Colonic mucosa (tissue), 4 donors: ENCODE data around the gene CDCA4. TPM values are rescaled to one million over a fixed set of nuclear protein-coding genes. Genes with fewer than 3 reads are reported as not detected.
A peak's percentile ranks its signal among the peaks of the same experiment; 100 is the strongest.

Source experiments
- DNase-seq: peaks from one replicate; pipeline ENCODE4 v3.0.0-alpha.2; 2020
- H3K27ac ChIP-seq: fragments of 200-600 bp; one replicate; pipeline ENCODE4 v1.8.0; 2021
- H3K27me3 ChIP-seq: fragments of 200-600 bp; one replicate; pipeline ENCODE4 v1.8.0; 2021
- H3K36me3 ChIP-seq: fragments of 200-600 bp; one replicate; pipeline ENCODE4 v1.8.0; 2021
- H3K4me1 ChIP-seq: fragments of 200-600 bp; one replicate; pipeline ENCODE4 v1.8.0; 2021; ENCODE audit warnings: mild to moderate bottlenecking
- H3K4me3 ChIP-seq: fragments of 200-600 bp; one replicate; pipeline ENCODE4 v1.8.0; 2021
- H3K9ac ChIP-seq, 2 donors: one replicate each; pipeline ENCODE4 v1.7.0; 2013; ENCODE audit warnings: control low read depth in 2 of 2, low read depth in 2 of 2, low read length in 2 of 2
- H3K9me3 ChIP-seq: fragments of 200-600 bp; one replicate; pipeline ENCODE4 v1.8.0; 2021
- intact Hi-C: fragments of 100-400 bp; cut with DNase I; formaldehyde crosslinking; loops from one replicate; pipeline ENCODE4 v1.14.1; 2022
- total RNA-seq, 2 donors: library from RNA; stranded (reverse); fragmentation: NEBNext Ultra II Directional in 1 of 2; extraction: Animal tissue kit (Norgen Biotek cat#: 25700) in 1 of 2; gene quantifications; one replicate each; pipeline ENCODE4 v1.2.1, GENCODE V29; 2021
- TF ChIP-seq, protein P1 (sequence below): fragments of 200-600 bp; IDR thresholded peaks from one replicate; pipeline ENCODE4 v1.8.0; 2022; ENCODE audit warnings: antibody characterized with exemption, mild to moderate bottlenecking
- donor health status: healthy.
- donor health status: DM: no; HTN: no; CAD: no.
- donor health status: DM: no; HTN: no; CAD: no.

The CDCA4 gene
- total RNA-seq, 2 donors from 2014 or later: 8.3 to 16.3 TPM

DNA sequence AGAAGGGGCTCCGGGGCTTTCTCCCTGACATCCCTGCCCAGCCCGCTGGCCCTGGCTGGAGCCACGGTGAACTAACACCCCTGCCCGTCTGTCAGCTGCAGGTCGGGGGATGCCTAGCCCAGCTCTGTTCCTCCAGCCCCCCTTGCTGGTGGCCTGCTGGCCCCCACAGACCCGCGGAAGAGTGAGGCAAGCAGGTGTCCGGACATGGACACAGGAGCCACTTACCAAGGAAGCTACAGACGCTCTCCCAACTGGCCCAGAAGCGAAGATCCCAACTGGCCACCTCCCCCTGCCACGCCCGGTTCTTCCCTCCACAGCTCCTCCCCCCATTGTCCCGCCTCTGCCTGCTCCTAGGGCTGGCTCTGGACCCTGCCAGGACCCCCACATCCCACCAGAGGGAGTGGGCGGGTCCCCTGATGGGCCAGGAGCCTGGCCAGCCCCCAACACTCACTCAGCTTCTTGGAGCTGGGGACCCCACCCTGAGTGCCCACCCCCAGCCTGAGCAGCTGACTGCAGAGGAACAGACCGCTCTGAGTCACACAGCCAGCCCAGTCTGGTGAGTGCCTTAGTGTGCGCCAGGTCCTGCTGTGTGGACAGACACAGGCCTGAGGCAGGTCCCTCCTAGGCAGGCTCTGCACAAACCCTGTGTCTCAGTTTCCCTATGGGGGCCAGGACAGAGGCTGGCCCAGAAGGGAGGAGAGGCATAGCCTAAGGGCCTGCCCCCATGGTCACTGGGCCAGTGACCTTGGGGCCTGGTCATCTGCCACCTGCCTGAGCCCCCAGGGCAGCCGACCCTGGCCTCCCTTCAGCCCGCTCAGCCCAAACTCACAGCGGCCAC lies 50.4 kb downstream of the CDCA4 start:
- TF ChIP-seq, protein P1, sequence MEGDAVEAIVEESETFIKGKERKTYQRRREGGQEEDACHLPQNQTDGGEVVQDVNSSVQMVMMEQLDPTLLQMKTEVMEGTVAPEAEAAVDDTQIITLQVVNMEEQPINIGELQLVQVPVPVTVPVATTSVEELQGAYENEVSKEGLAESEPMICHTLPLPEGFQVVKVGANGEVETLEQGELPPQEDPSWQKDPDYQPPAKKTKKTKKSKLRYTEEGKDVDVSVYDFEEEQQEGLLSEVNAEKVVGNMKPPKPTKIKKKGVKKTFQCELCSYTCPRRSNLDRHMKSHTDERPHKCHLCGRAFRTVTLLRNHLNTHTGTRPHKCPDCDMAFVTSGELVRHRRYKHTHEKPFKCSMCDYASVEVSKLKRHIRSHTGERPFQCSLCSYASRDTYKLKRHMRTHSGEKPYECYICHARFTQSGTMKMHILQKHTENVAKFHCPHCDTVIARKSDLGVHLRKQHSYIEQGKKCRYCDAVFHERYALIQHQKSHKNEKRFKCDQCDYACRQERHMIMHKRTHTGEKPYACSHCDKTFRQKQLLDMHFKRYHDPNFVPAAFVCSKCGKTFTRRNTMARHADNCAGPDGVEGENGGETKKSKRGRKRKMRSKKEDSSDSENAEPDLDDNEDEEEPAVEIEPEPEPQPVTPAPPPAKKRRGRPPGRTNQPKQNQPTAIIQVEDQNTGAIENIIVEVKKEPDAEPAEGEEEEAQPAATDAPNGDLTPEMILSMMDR: no peak
- Histone ChIP-seq H3K4me1 (peaks cover 29% of the 10 kb centered on the region), H3K9ac (peak overlapping the region in 1 of 2 donors; percentile 55), H3K27me3 (peaks cover 15% of the 10 kb centered on the region), H3K9me3 (no peaks in the 10 kb centered on the region), H3K27ac (peak overlapping the region; percentile 61), H3K36me3 (no peaks in the 10 kb centered on the region), H3K4me3 (no peak overlapping the region)
- intact Hi-C loops: no loop called here
- DNase-seq: peak; percentile 61

DNA sequence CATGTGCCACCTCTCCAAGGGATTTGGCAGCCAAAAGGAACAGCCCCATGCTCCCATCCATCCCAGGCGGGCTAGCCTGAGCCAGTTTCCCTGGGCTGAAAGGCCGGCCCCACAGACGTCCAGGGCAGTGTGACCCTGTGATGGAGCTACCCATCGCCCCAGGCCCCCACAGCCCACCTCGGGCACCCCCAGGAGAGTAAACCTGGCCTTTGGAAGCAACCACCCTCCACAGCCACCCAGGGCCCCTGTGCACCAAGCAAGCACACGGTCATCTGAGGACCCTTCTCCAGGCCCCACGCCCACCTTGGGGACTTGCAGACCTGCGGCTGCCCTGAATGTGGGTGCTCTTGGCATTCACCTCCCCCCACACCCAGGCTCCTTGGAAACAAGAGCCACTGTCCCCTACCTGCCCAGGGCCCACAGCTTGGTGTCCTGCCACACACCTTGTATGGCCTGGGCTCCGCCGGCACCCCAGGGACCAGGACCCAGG lies 51.1 kb downstream of the CDCA4 start:
- H3K9ac ChIP-seq: peak overlapping the region in 1 of 2 donors; percentile 55
- H3K4me3 ChIP-seq: no peak overlapping the region
- intact Hi-C loops: no loop called here
- TF ChIP-seq, protein P1: no peak
- H3K9me3 ChIP-seq: no peaks in the 10 kb centered on the region
- peaks cover 15% of the 10 kb centered on the region for H3K27me3 ChIP-seq
- peaks cover 27% of the 10 kb centered on the region for H3K4me1 ChIP-seq
- peak overlapping the region; percentile 61 for H3K27ac ChIP-seq
- DNase-seq: no peak
- H3K36me3 ChIP-seq: no peaks in the 10 kb centered on the region

DNA sequence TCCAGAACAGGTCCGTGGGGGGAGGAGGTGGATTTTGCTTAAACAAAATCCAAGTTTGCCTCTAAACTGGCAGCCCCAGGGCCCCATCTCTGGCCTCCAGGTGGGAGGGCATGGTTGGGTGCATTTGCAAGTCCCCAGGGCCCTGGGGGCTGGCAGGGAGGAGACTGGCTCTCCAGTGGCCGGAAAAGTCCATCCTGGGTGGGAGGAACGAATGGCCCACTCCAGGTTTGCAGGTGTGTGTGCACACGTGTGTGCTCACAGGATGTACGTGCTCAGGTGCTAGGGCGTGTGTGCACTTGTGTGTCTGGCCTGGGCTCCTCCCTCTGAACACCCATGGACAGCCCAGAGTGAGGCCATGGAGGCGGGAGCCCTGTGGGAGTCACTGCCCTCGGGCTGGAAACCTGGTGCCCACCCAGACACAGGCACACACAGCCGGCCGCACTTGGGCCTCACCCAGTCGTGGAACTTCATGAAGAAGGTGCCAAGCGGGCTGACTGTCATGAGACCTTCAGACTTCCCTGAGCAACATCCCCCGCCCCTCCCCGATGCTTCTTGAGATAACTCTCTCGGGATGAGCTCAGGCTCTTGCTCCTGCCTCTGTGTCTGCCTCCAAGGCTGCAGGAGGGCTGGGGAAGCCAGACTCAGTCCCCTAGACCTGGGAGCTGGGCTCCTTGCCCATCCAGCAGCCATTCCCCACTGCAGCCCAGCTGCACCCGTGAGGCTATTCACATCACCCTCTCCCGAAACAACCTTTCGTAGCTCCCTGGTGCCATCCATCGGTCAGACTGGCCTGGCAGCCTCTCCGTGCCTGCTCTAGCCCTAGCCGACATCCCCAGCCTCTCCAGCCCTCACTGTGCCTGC lies 52.1 kb downstream of the CDCA4 start:
- Histone ChIP-seq H3K4me1 (peaks cover 27% of the 10 kb centered on the region), H3K27me3 (peaks cover 15% of the 10 kb centered on the region), H3K9ac (peak overlapping the region; percentile 15 to 28), H3K27ac (peak overlapping the region; percentile 1), H3K9me3 (no peaks in the 10 kb centered on the region), H3K4me3 (no peak overlapping the region), H3K36me3 (no peaks in the 10 kb centered on the region)
- peak; percentile 60 for DNase-seq
- intact Hi-C loops: no loop called here
- TF ChIP-seq, protein P1: no peak

DNA sequence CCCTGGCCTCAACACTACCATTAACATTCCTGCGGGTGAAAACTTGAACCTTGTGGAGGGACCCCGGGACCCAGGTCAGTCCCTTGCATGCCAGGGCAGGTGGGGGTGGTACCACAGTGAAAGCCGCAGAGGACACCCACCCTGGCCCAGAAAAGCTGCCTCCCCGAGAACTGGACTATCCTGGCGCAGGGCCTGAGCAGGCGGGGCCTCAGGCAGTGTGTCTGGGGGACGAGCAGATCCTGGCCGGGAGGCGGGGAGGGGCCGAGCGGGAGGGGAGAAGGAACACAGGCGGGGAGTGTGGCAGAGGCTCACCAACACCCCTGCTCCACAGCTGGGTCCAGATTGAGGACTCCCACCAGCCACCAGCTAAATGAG lies 52.7 kb downstream of the CDCA4 start:
- Histone ChIP-seq H3K4me1 (peaks cover 24% of the 10 kb centered on the region), H3K9ac (peak overlapping the region in 1 of 2 donors; percentile 9), H3K27me3 (peaks cover 15% of the 10 kb centered on the region), H3K4me3 (peak overlapping the region; percentile 10), H3K27ac (peak overlapping the region; percentile 1), H3K9me3 (no peaks in the 10 kb centered on the region), H3K36me3 (no peaks in the 10 kb centered on the region)
- intact Hi-C loops: no loop called here
- peak; percentile 78 for DNase-seq
- TF ChIP-seq, protein P1: no peak

DNA sequence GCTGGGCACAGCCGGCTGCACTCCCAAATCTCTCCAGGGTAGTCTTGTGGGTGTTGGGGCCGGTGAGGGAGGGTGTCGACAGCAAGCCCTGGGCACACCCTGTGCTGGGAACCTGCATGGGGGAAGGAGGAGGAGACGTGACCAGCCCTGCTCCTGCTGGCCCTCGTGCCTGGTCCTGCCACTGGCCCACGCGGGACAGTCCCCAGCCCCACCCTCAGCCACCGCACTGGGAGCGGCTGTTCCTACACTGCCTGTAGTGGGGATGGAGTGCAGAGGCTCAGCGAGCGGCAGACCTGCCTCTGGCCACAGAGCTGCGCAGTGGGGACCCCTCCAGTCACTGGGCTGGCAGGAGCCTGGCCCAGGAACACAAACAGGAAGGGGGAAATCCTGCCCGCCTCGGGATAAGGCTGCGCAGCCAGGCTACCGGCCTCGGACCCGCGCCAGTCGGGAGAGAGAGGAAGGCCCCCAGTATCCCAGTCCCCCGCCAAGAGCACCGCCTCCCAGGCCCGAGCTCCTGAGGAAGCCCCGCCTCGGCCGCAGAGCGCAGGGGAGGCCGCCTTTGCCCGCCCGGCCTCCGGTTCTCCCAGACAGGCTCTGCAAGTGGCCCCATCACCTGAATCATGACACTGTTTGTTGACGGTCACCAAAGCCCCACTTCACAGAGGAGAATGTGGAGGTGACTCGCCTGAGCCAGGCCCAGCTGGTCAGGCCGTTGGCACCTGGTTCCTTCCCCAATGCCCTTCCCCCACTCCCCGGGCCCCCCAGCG lies 53.3 kb downstream of the CDCA4 start:
- H3K4me1 ChIP-seq: peaks cover 18% of the 10 kb centered on the region
- DNase-seq: peak; percentile 36

More for the DNA sequence above, 53.3 kb downstream of the CDCA4 start:
- intact Hi-C loops: no loop called here
- H3K27me3 ChIP-seq: peaks cover 15% of the 10 kb centered on the region
- peak overlapping the region in 1 of 2 donors; percentile 9 for H3K9ac ChIP-seq
- TF ChIP-seq, protein P1: no peak
- H3K27ac ChIP-seq: no peak overlapping the region
- no peaks in the 10 kb centered on the region for H3K9me3 ChIP-seq
- peak overlapping the region; percentile 10 for H3K4me3 ChIP-seq
- no peaks in the 10 kb centered on the region for H3K36me3 ChIP-seq
